Aorta (tissue), 5 donors: ENCODE measurements around the gene OR51G1. TPM values are rescaled to one million over a fixed set of nuclear protein-coding genes. Genes with fewer than 3 reads are reported as not detected.

Experiments used
- ATAC-seq: fragments of 200-7000 bp; cut with Tn5 transposase; one replicate; pipeline ENCODE4 v1.9.1; 2022; ENCODE audit warnings: moderate library complexity; ENCODE audit not compliant: low FRiP score
- DNase-seq, 2 donors: peaks; one replicate each; pipeline ENCODE4 v3.0.0-alpha.2; 2020
- H3K27ac ChIP-seq, 2 donors: one replicate each; pipeline ENCODE4 v1.5.1; 2013; ENCODE audit warnings: low read length in 2 of 2, mild to moderate bottlenecking in 2 of 2, moderate library complexity in 2 of 2, control low read depth in 1 of 2, inconsistent platforms in 1 of 2, low read depth in 1 of 2
- H3K27me3 ChIP-seq, 2 donors: one replicate each; pipeline ENCODE4 v1.6.1; 2013; ENCODE audit warnings: control low read depth in 1 of 2, low read length in 1 of 2, mild to moderate bottlenecking in 1 of 2, moderate library complexity in 1 of 2; ENCODE audit not compliant: insufficient read depth in 2 of 2, control insufficient read depth in 1 of 2
- H3K36me3 ChIP-seq, 2 donors: one replicate each; pipeline ENCODE4 v1.6.1; 2013; ENCODE audit warnings: control low read depth in 1 of 2, low read length in 1 of 2, mild to moderate bottlenecking in 1 of 2; ENCODE audit not compliant: insufficient read depth in 2 of 2, control insufficient read depth in 1 of 2
- H3K4me1 ChIP-seq, 2 donors: one replicate each; pipeline ENCODE4 v1.6.1; 2013; ENCODE audit warnings: low read length in 2 of 2, control low read depth in 1 of 2, mild to moderate bottlenecking in 1 of 2, moderate library complexity in 1 of 2; ENCODE audit not compliant: insufficient read depth in 2 of 2, control insufficient read depth in 1 of 2
- H3K4me3 ChIP-seq, 2 donors: one replicate each; pipeline ENCODE4 v1.5.1; 2013; ENCODE audit warnings: low read length in 2 of 2, control low read depth in 1 of 2, mild to moderate bottlenecking in 1 of 2
- H3K9me3 ChIP-seq: one replicate; pipeline ENCODE4 v1.6.1; 2013; ENCODE audit warnings: mild to moderate bottlenecking, low read length; ENCODE audit not compliant: control insufficient read depth
- WGBS, 2 donors: extraction: QIAGEN DNeasy Blood & Tissue Kit; methylation state at CpG; one replicate each; pipeline ENCODE4 v1.1.7; 2013; 5-methylcytosine and 5-hydroxymethylcytosine counted together
- intact Hi-C, 2 donors: fragments of 100-400 bp; cut with DNase I; formaldehyde crosslinking; loops; one replicate each; pipeline versions ENCODE4 v1.14.2 to v1.15.0; 2022
- polyA plus RNA-seq, 2 donors: library from polyadenylated mRNA; stranded (reverse); fragments of 200-250 nt; gene quantifications; one replicate each; pipeline ENCODE4 v1.2.3, GENCODE V29; 2013
- total RNA-seq, 2 donors: library from RNA; stranded (reverse); fragmentation: NEBNext Ultra II Directional; extraction: Animal tissue kit (Norgen Biotek cat#: 25700); gene quantifications; one replicate each; pipeline ENCODE4 v1.2.1, GENCODE V29; 2021
- donor health status: healthy with polysubstance abuse.
- donor health status: Bipolar disorder and iron deficiency.
- donor health status: DM: no; HTN: no; CAD: no.
- donor health status: DM: no; HTN: no; CAD: no.
- donor health status: DM: yes; HTN: yes; CAD: no.

The OR51G1 gene
- total and polyA plus RNA-seq, 4 donors, result not detected

- WGBS, 2 donors, result 16 to 29% methylated on average over 3 of the region's 3 CpGs
Measured at GRCh38 chr11:4884361-4884760, 39.8 kb downstream of the OR51G1 start.

GRCh38 chr11:4882543-4882942 is 41.6 kb downstream of the OR51G1 start:
- Histone ChIP-seq H3K4me3 (no peak overlapping the region), H3K27me3 (no peaks in the 10 kb centered on the region), H3K36me3 (no peaks in the 10 kb centered on the region), H3K4me1 (no peaks in the 10 kb centered on the region), H3K9me3 (no peaks in the 10 kb centered on the region), H3K27ac (no peak overlapping the region)
- intact Hi-C loops, result no loop called here
- DNase-seq (no peak), ATAC-seq (no peak)
- WGBS, 2 donors, result 79 to 83% methylated on average over 5 of the region's 5 CpGs

More at GRCh38 chr11:4884361-4884760, 39.8 kb downstream of the OR51G1 start:
- DNase-seq (no peak), ATAC-seq (no peak)
- H3K36me3 ChIP-seq, result no peaks in the 10 kb centered on the region
- intact Hi-C loops, result no loop called here
- H3K27me3 ChIP-seq, result no peaks in the 10 kb centered on the region
- H3K4me1 ChIP-seq, result no peaks in the 10 kb centered on the region
- H3K27ac ChIP-seq, result no peak overlapping the region
- no peak overlapping the region for H3K4me3 ChIP-seq
- no peaks in the 10 kb centered on the region for H3K9me3 ChIP-seq

GRCh38 chr11:4881860-4882500 is 42.2 kb downstream of the OR51G1 start, which contains the start of gene OR51T1:
Gene OR51T1 (plus strand): TSS chr11:4881900. CDS start chr11:4881900, 0 bp downstream.
- H3K36me3 ChIP-seq, result no peaks in the 10 kb centered on the region
- no peak within 1 kb of the TSS for H3K4me3 ChIP-seq
- WGBS, 2 donors, result 24 to 37% methylated on average over 8 of the region's 8 CpGs
- no peaks in the 10 kb centered on the region for H3K4me1 ChIP-seq
- no peaks in the 10 kb centered on the region for H3K27me3 ChIP-seq
- H3K27ac ChIP-seq, result no peak within 1 kb of the TSS
- intact Hi-C loops, result no loop called here
- H3K9me3 ChIP-seq, result no peaks in the 10 kb centered on the region
- no peak for DNase-seq
- no peak for ATAC-seq

GRCh38 chr11:4881188-4881587 is 43.0 kb downstream of the OR51G1 start:
- H3K4me1 ChIP-seq, result no peaks in the 10 kb centered on the region
- H3K27me3 ChIP-seq, result no peaks in the 10 kb centered on the region
- 54 to 58% methylated on average over 4 of the region's 4 CpGs for WGBS, 2 donors
- H3K27ac ChIP-seq, result no peak overlapping the region
- H3K4me3 ChIP-seq, result no peak overlapping the region
- ATAC-seq, result no peak
- intact Hi-C loops, result no loop called here
- DNase-seq, result no peak
- H3K36me3 ChIP-seq, result no peaks in the 10 kb centered on the region
- no peaks in the 10 kb centered on the region for H3K9me3 ChIP-seq

Other genes with a start within 250 kb of the OR51G1 start
- 1 to 10 TPM in 1 of 2 donors, under 1 TPM in 1; 0.51 to 1.2 TPM for gene OR51E2, start 226.5 kb downstream of the OR51G1 start, total RNA-seq
- gene OR51E2, start 226.5 kb downstream of the OR51G1 start, polyA plus RNA-seq, result not detected
- not detected for gene MMP26, start 219.6 kb downstream of the OR51G1 start, total RNA-seq
- not detected for gene MMP26, start 219.6 kb downstream of the OR51G1 start, polyA plus RNA-seq
- not detected for gene OR51F1, start 154.4 kb downstream of the OR51G1 start, total RNA-seq
- gene OR51F1, start 154.4 kb downstream of the OR51G1 start, polyA plus RNA-seq, result not detected
- gene OR52R1, start 120.0 kb downstream of the OR51G1 start, total RNA-seq, result not detected
- gene OR52R1, start 120.0 kb downstream of the OR51G1 start, polyA plus RNA-seq, result not detected
- gene OR51F2, start 103.0 kb downstream of the OR51G1 start, total RNA-seq, result not detected
- gene OR51F2, start 103.0 kb downstream of the OR51G1 start, polyA plus RNA-seq, result under 1 TPM in 1 of 2 donors, not detected in 1; 0.50 TPM
- not detected for gene OR51S1, start 75.1 kb downstream of the OR51G1 start, total RNA-seq
- not detected for gene OR51S1, start 75.1 kb downstream of the OR51G1 start, polyA plus RNA-seq
- not detected for gene OR51T1, start 42.4 kb downstream of the OR51G1 start, total RNA-seq
- not detected for gene OR51T1, start 42.4 kb downstream of the OR51G1 start, polyA plus RNA-seq
- not detected for gene OR51A7, start 20.6 kb downstream of the OR51G1 start, total RNA-seq
- not detected for gene OR51A7, start 20.6 kb downstream of the OR51G1 start, polyA plus RNA-seq
- not detected for gene OR51G2, start 5.0 kb downstream of the OR51G1 start, total RNA-seq
- not detected for gene OR51G2, start 5.0 kb downstream of the OR51G1 start, polyA plus RNA-seq
- not detected for gene OR51A4, start 23.3 kb upstream of the OR51G1 start, total RNA-seq
- not detected for gene OR51A4, start 23.3 kb upstream of the OR51G1 start, polyA plus RNA-seq
- not detected for gene OR51A2, start 31.4 kb upstream of the OR51G1 start, total RNA-seq
- not detected for gene OR51A2, start 31.4 kb upstream of the OR51G1 start, polyA plus RNA-seq
- gene OR51L1, start 70.5 kb upstream of the OR51G1 start, total RNA-seq, result not detected
- not detected for gene OR51L1, start 70.5 kb upstream of the OR51G1 start, polyA plus RNA-seq
- not detected for gene OR52J3, start 122.2 kb upstream of the OR51G1 start, total RNA-seq
- not detected for gene OR52J3, start 122.2 kb upstream of the OR51G1 start, polyA plus RNA-seq
- gene OR52E2, start 135.3 kb upstream of the OR51G1 start, total RNA-seq, result not detected
- gene OR52E2, start 135.3 kb upstream of the OR51G1 start, polyA plus RNA-seq, result not detected
- gene OR52E1, start 145.2 kb upstream of the OR51G1 start, total RNA-seq, result not detected
- not detected for gene OR52E1, start 145.2 kb upstream of the OR51G1 start, polyA plus RNA-seq
- gene OR52A5, start 214.0 kb upstream of the OR51G1 start, total RNA-seq, result not detected
- not detected for gene OR52A5, start 214.0 kb upstream of the OR51G1 start, polyA plus RNA-seq
- gene OR52A1, start 230.4 kb upstream of the OR51G1 start, total RNA-seq, result not detected
- gene OR52A1, start 230.4 kb upstream of the OR51G1 start, polyA plus RNA-seq, result not detected